Ovary (tissue), 3 donors: ENCODE measurements around the gene ACVR1.

Experiments
- CTCF ChIP-seq, 3 donors: fragments of 450-650 bp in 2 of 3; fragments of 200-600 bp in 1 of 3; IDR thresholded peaks; one replicate each; pipeline versions ENCODE4 v1.5.1 to v1.8.0; 2016 to 2022; ENCODE audit warnings: antibody characterized with exemption in 3 of 3, mild to moderate bottlenecking in 1 of 3
- EP300 ChIP-seq: sonication (generic); formaldehyde crosslinking; IDR thresholded peaks from one replicate; pipeline ENCODE4 v1.6.1; 2017; ENCODE audit warnings: antibody characterized with exemption
- donor health status: DM: no; HTN: no; CAD: no.

GRCh38 chr2:157900203-157900602 lies 24.1 kb upstream of the ACVR1 start:
- no peak for TF ChIP-seq CTCF (IDR thresholded peaks at IDR 0.05)
- no peak for TF ChIP-seq EP300
